PC-3 (cell line): ENCODE data around the gene CREBBP. TPM values are rescaled to one million over a fixed set of nuclear protein-coding genes. Genes with fewer than 3 reads are reported as not detected.

Experiments used
- ATAC-seq: fragments of 200-7000 bp; cut with Tn5 transposase; 2 replicates; pipeline ENCODE4 v1.9.1; 2020; ENCODE audit warnings: mild to moderate bottlenecking, moderate library complexity
- BruUV-seq: library from RNA; stranded (reverse); fragments of 400-500 nt; replicated peaks from 2 replicates; lab custom pipeline; 2021; lab: Mats Ljungman, UMichigan
- CTCF ChIA-PET: fragments of 300-600 bp; sonication (Branson Sonifier 250); formaldehyde crosslinking; loops from one replicate; lab custom pipeline; 2022; ENCODE audit warnings: antibody characterized with exemption; lab: Charles Lee
- POLR2A ChIA-PET: fragments of 300-600 bp; sonication (Branson Sonifier 250); formaldehyde crosslinking; loops from one replicate; lab custom pipeline; 2022; ENCODE audit warnings: antibody characterized with exemption; ENCODE audit not compliant: unreplicated experiment; lab: Charles Lee
- DNase-seq: peaks from one replicate; pipeline ENCODE4 v3.0.0-alpha.2; 2015
- H2AFZ ChIP-seq: fragments of 300-600 bp; sonication (generic); 2 replicates; pipeline ENCODE4 v1.6.0; 2016; ENCODE audit warnings: antibody characterized with exemption, low read length
- H3F3A ChIP-seq: fragments of 300-600 bp; sonication (generic); one replicate; pipeline ENCODE4 v1.6.0; 2017; ENCODE audit warnings: antibody characterized with exemption, low read length, control low read depth, mild to moderate bottlenecking; ENCODE audit not compliant: unreplicated experiment
- H3K27ac ChIP-seq: fragments of 300-600 bp; sonication (generic); 2 replicates; pipeline ENCODE4 v1.5.1; 2016; ENCODE audit warnings: mild to moderate bottlenecking, low read length
- H3K27me3 ChIP-seq: fragments of 300-600 bp; sonication (generic); 2 replicates; pipeline ENCODE4 v1.6.1; 2016; ENCODE audit warnings: low read length, mixed read lengths
- H3K36me3 ChIP-seq: fragments of 300-600 bp; sonication (generic); 2 replicates; pipeline ENCODE4 v1.6.1; 2016; ENCODE audit warnings: low read depth, mixed run types, low read length, mixed read lengths
- H3K4me1 ChIP-seq: fragments of 300-600 bp; sonication (generic); 2 replicates; pipeline ENCODE4 v1.5.1; 2016; ENCODE audit warnings: low read length; ENCODE audit not compliant: insufficient read depth
- H3K4me2 ChIP-seq: fragments of 300-600 bp; sonication (generic); 2 replicates; pipeline ENCODE4 v1.6.0; 2016; ENCODE audit warnings: low read length
- H3K4me3 ChIP-seq: fragments of 300-600 bp; sonication (generic); 2 replicates; pipeline ENCODE4 v1.5.1; 2016; ENCODE audit warnings: mild to moderate bottlenecking, low read length, mixed read lengths
- H3K79me2 ChIP-seq: fragments of 300-600 bp; sonication (generic); 2 replicates; pipeline ENCODE4 v1.6.1; 2017; ENCODE audit warnings: low read length, mixed read lengths
- H3K9ac ChIP-seq: fragments of 300-600 bp; sonication (generic); 2 replicates; pipeline ENCODE4 v1.6.0; 2016; ENCODE audit warnings: mild to moderate bottlenecking, low read length
- H3K9me2 ChIP-seq: fragments of 300-600 bp; sonication (generic); replicated peaks from 2 replicates; pipeline ENCODE4 v1.6.1; 2016; ENCODE audit warnings: mixed run types, low read length, mixed read lengths
- H3K9me3 ChIP-seq: fragments of 300-600 bp; sonication (generic); 2 replicates; pipeline ENCODE4 v1.6.1; 2016; ENCODE audit warnings: low read length, mixed read lengths
- H4K20me1 ChIP-seq: fragments of 300-600 bp; sonication (generic); 2 replicates; pipeline ENCODE4 v1.6.1; 2016; ENCODE audit warnings: low read length, mixed read lengths
- CTCF ChIP-seq: fragments of 300-600 bp; sonication (generic); conservative IDR thresholded peaks from 2 replicates; pipeline ENCODE4 v1.5.1; 2017; ENCODE audit warnings: antibody characterized with exemption, low read depth, mild to moderate bottlenecking, low read length
- EZH2 ChIP-seq: fragments of 300-600 bp; sonication (generic); IDR thresholded peaks from one replicate; pipeline ENCODE4 v1.6.1; 2017; ENCODE audit warnings: antibody characterized with exemption, mild to moderate bottlenecking, low read length; ENCODE audit not compliant: unreplicated experiment
- EZH2phosphoT487 ChIP-seq: fragments of 300-600 bp; sonication (generic); IDR thresholded peaks from 2 replicates; pipeline ENCODE4 v1.6.1; 2018; ENCODE audit warnings: mild to moderate bottlenecking, antibody characterized with exemption, low read length, borderline replicate concordance
- intact Hi-C: fragments of 100-400 bp; cut with micrococcal nuclease; formaldehyde crosslinking; loops from 2 replicates; pipeline ENCODE4 v1.9.0; 2023
- total RNA-seq: library from RNA; depleted of rRNA; stranded (reverse); fragments of >200 nt; gene quantifications from 2 replicates; pipeline ENCODE4 v1.2.3, GENCODE V29; 2014

The CREBBP gene
- total RNA-seq, 1 experiment from 2014 or later = 21.9 TPM

- H3K9me3 ChIP-seq = no peaks in the 10 kb centered on the region
- no TSS peak for BruUV-seq
- no peak overlapping the region for H2AFZ ChIP-seq
- POLR2A ChIA-PET = no interaction called here
- H3K4me1 ChIP-seq = no peaks in the 10 kb centered on the region
- no peaks in the 10 kb centered on the region for H3K79me2 ChIP-seq
- CTCF ChIA-PET = no interaction called here
- no peak overlapping the region for H3K27ac ChIP-seq
- peaks cover 3% of the 10 kb centered on the region for H3K36me3 ChIP-seq
- H3K9me2 ChIP-seq = no peaks in the 10 kb centered on the region
- intact Hi-C loops = no loop called here
- DNase-seq (no peak), ATAC-seq (no peak)
- no peak for TF ChIP-seq EZH2
- no peak for TF ChIP-seq CTCF
- TF ChIP-seq EZH2phosphoT487 = no peak
- no peaks in the 10 kb centered on the region for H3K27me3 ChIP-seq
- no peaks in the 10 kb centered on the region for H4K20me1 ChIP-seq
- H3K9ac ChIP-seq = no peak overlapping the region
- H3K4me2 ChIP-seq = no peak overlapping the region
- H3K4me3 ChIP-seq = no peak overlapping the region
- no peaks in the 10 kb centered on the region for H3F3A ChIP-seq
These were observed 132.2 kb downstream of the CREBBP start for GRCh38 chr16:3748307-3748706.

GRCh38 chr16:3745751-3746355, 134.7 kb downstream of the CREBBP start:
- intact Hi-C loops = no loop called here
- no TSS peak for BruUV-seq
- Histone ChIP-seq H3K27me3 (no peaks in the 10 kb centered on the region), H2AFZ (no peak overlapping the region), H3K27ac (no peak overlapping the region), H3K9ac (no peak overlapping the region), H3K36me3 (peaks cover 5% of the 10 kb centered on the region), H3K4me2 (no peak overlapping the region), H3K9me2 (no peaks in the 10 kb centered on the region), H3F3A (no peaks in the 10 kb centered on the region), H3K4me3 (no peak overlapping the region), H3K79me2 (no peaks in the 10 kb centered on the region), H3K9me3 (no peaks in the 10 kb centered on the region), H3K4me1 (no peaks in the 10 kb centered on the region), H4K20me1 (no peaks in the 10 kb centered on the region)
- TF ChIP-seq EZH2 = no peak
- TF ChIP-seq EZH2phosphoT487 = no peak
- no peak for TF ChIP-seq CTCF
- no peak for DNase-seq
- CTCF ChIA-PET = no interaction called here
- POLR2A ChIA-PET = no interaction called here
- no peak for ATAC-seq

- Histone ChIP-seq H3F3A (no peaks in the 10 kb centered on the region), H3K27ac (no peak overlapping the region), H3K9me3 (no peaks in the 10 kb centered on the region), H3K4me1 (no peaks in the 10 kb centered on the region), H3K4me3 (no peak overlapping the region), H3K36me3 (peaks cover 5% of the 10 kb centered on the region), H3K79me2 (no peaks in the 10 kb centered on the region), H2AFZ (no peak overlapping the region), H3K9ac (no peak overlapping the region), H3K4me2 (no peak overlapping the region), H3K9me2 (no peaks in the 10 kb centered on the region), H3K27me3 (no peaks in the 10 kb centered on the region), H4K20me1 (no peaks in the 10 kb centered on the region)
- no TSS peak for BruUV-seq
- ATAC-seq = no peak
- ChIA-PET POLR2A (no interaction called here), CTCF (no interaction called here)
- intact Hi-C loops = no loop called here
- DNase-seq = no peak
- TF ChIP-seq CTCF (no peak), EZH2 (no peak), EZH2phosphoT487 (no peak)
These were observed 136.5 kb downstream of the CREBBP start for GRCh38 chr16:3744018-3744417.
